ENCODE results near the gene HOXA3.

HOXA3 gene

DNA sequence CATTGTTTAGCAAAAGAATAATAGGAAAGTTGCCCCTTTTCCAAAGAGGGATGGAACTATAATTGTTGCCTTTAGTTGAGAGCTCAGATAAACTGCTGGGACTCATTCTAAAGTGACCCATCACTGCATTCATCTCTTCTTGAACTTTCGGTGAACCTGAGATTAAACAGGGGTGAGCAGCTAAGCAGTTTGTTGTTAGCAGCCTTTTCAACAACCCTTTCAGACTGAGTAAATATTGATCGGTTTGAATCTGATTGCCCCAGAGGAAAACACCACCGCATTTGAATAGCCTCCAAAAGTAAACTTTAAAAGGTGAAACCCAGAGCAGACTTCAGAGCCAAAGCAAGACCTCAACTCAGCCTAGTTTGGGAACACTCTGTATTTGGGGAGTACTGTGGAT, 61.3 kb downstream of the HOXA3 start:
- no peak overlapping the region for H3K4me3 ChIP-seq (ENCODE audit: low read depth, low read length)
- peaks cover 92% of the 10 kb centered on the region for H3K27me3 ChIP-seq (ENCODE audit: insufficient read depth, low read length)
- no peak overlapping the region for H3K27ac ChIP-seq (ENCODE audit: low read depth, low read length)
- H3K79me2 ChIP-seq (ENCODE audit: control insufficient read depth, insufficient read depth, low read length, unreplicated experiment) = no peaks in the 10 kb centered on the region
- no peak overlapping the region for H2AFZ ChIP-seq (ENCODE audit: low read length, unreplicated experiment)
- H3K4me1 ChIP-seq (ENCODE audit: control insufficient read depth, insufficient read depth, low read length, unreplicated experiment) = no peaks in the 10 kb centered on the region
- H3K36me3 ChIP-seq (ENCODE audit: insufficient read depth, low read length) = no peaks in the 10 kb centered on the region

DNA sequence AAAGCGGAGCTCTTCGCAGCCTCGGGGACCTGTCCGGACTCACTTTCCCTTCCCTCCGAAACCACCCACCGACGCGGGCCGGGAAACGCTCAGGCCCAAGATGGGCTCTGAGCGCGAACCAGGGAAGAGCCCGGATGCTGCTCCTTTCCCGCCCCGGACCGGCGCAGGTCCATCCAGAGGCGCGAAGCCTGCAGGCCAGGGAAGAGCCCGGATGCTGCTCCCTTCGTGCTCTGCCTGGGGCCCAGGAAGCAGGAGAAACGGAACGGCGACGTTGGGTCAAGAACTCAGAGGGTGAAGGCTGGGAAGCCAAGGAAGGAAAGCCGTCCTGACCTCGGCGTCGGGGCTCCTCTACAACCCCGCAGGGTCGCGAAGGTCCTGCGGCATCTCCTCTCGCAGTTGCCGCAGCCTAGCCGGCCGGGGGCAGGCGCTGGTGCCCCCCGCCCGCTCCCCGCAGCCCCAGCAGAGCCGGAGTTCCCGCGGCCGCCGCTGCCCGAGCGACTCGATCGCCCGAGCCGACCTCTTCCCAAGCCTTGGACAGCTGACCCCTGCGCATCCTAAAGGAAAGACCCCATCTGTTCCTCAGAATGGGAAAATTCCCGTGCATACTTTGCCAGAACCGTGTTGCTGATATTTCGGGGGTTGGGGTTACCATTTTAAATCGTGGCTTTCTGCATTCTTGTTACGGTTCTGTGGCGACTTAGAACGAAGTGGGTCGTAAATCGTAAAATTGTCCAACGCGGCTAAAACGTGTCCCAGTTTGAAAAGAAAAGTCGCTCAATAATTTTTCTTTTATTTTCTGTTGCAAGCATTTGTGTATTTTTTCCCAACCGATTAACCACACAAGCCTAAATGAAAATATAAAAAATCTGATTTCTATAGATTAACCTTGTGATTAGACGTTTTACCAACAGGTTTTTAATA, 64.1 kb downstream of the HOXA3 start:
- Histone ChIP-seq H3K27me3 (ENCODE audit: insufficient read depth, low read length) (peaks cover 65% of the 10 kb centered on the region), H2AFZ (ENCODE audit: low read length, unreplicated experiment) (no peak overlapping the region), H3K36me3 (ENCODE audit: insufficient read depth, low read length) (no peaks in the 10 kb centered on the region), H3K27ac (ENCODE audit: low read depth, low read length) (no peak overlapping the region), H3K4me1 (ENCODE audit: control insufficient read depth, insufficient read depth, low read length, unreplicated experiment) (no peaks in the 10 kb centered on the region), H3K4me3 (ENCODE audit: low read depth, low read length) (no peak overlapping the region), H3K79me2 (ENCODE audit: control insufficient read depth, insufficient read depth, low read length, unreplicated experiment) (no peaks in the 10 kb centered on the region)

DNA sequence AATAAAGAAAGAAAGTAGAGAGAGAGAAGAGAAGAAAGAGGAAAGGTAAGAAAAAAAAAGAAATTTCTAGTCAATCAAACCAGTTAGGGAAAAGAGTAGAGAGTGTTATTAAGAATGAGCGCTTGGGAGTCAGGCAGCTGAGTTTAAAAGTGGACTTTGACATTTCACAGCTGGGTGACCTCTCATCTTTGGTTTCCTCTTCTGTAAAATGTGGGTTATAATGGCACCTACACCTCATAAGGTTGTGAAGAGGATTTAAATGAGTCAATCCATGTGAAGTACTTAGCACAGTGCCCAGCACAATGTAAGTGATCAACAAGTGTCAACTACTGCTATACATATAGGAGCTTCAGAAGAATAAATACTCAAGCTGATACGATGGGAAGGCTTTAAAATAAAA, 68.7 kb downstream of the HOXA3 start:
- H3K27ac ChIP-seq (ENCODE audit: low read depth, low read length) = no peak overlapping the region
- H3K27me3 ChIP-seq (ENCODE audit: insufficient read depth, low read length) = peaks cover 18% of the 10 kb centered on the region
- no peaks in the 10 kb centered on the region for H3K36me3 ChIP-seq (ENCODE audit: insufficient read depth, low read length)
- H3K4me3 ChIP-seq (ENCODE audit: low read depth, low read length) = no peak overlapping the region
- H2AFZ ChIP-seq (ENCODE audit: low read length, unreplicated experiment) = no peak overlapping the region
- peaks cover 2% of the 10 kb centered on the region for H3K4me1 ChIP-seq (ENCODE audit: control insufficient read depth, insufficient read depth, low read length, unreplicated experiment)
- H3K79me2 ChIP-seq (ENCODE audit: control insufficient read depth, insufficient read depth, low read length, unreplicated experiment) = no peaks in the 10 kb centered on the region

DNA sequence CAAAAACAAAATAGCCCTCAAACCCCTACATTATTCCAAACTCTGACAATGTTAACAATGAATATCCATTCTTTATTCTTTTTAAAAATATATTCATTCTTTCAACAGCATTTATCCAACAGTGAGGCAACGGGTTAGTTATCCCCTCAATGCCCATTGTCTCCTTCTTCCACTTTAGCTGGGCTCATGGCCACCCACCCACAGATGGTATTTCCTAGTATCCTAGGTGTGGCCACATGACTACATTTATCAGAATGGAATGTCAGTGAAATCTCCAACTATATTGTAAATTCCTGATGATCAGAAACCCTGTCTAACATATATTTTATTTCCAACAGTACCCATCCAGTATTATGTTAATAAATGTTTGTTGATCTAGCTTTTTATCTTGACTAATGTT, 70.2 kb downstream of the HOXA3 start:
- H3K4me1 ChIP-seq (ENCODE audit: control insufficient read depth, insufficient read depth, low read length, unreplicated experiment) = peaks cover 2% of the 10 kb centered on the region
- no peak overlapping the region for H3K27ac ChIP-seq (ENCODE audit: low read depth, low read length)
- no peak overlapping the region for H2AFZ ChIP-seq (ENCODE audit: low read length, unreplicated experiment)
- H3K4me3 ChIP-seq (ENCODE audit: low read depth, low read length) = no peak overlapping the region
- H3K79me2 ChIP-seq (ENCODE audit: control insufficient read depth, insufficient read depth, low read length, unreplicated experiment) = no peaks in the 10 kb centered on the region
- no peaks in the 10 kb centered on the region for H3K36me3 ChIP-seq (ENCODE audit: insufficient read depth, low read length)
- peaks cover 4% of the 10 kb centered on the region; the same call in 1 of the 2 replicates for H3K27me3 ChIP-seq (ENCODE audit: insufficient read depth, low read length)

DNA sequence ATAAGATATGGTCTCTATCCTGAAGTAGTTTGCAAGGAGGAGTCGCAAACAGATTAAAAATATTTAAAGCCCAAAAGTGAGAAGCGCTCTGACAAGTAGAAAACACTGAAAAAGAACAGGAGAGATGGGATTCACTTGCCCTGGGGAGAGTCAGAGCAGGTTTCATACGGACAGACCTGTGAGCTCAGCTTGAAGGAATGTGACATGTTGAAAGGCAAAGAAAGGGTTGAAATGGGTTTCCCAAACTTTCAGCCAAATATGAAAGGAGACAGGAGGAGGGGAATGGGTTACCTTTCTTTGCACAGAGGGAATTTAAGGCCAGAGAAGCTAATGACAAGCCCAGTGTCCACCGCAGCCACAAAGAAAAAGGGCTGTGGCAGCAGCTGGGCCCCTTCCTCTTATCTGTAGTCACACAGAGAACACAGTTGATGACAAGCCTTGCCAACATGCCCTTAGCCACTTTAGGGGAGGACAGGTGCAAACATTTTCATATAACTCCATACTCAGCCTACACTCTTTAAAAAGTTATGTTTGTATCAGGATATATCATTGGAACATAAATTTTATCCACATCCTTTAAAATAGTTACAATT, 71.4 kb downstream of the HOXA3 start:
- Histone ChIP-seq H3K36me3 (ENCODE audit: insufficient read depth, low read length) (no peaks in the 10 kb centered on the region), H3K79me2 (ENCODE audit: control insufficient read depth, insufficient read depth, low read length, unreplicated experiment) (no peaks in the 10 kb centered on the region), H3K4me1 (ENCODE audit: control insufficient read depth, insufficient read depth, low read length, unreplicated experiment) (peaks cover 2% of the 10 kb centered on the region), H3K27ac (ENCODE audit: low read depth, low read length) (no peak overlapping the region), H3K27me3 (ENCODE audit: insufficient read depth, low read length) (no peaks in the 10 kb centered on the region; the same call in 1 of the 2 replicates), H2AFZ (ENCODE audit: low read length, unreplicated experiment) (no peak overlapping the region), H3K4me3 (ENCODE audit: low read depth, low read length) (no peak overlapping the region)

DNA sequence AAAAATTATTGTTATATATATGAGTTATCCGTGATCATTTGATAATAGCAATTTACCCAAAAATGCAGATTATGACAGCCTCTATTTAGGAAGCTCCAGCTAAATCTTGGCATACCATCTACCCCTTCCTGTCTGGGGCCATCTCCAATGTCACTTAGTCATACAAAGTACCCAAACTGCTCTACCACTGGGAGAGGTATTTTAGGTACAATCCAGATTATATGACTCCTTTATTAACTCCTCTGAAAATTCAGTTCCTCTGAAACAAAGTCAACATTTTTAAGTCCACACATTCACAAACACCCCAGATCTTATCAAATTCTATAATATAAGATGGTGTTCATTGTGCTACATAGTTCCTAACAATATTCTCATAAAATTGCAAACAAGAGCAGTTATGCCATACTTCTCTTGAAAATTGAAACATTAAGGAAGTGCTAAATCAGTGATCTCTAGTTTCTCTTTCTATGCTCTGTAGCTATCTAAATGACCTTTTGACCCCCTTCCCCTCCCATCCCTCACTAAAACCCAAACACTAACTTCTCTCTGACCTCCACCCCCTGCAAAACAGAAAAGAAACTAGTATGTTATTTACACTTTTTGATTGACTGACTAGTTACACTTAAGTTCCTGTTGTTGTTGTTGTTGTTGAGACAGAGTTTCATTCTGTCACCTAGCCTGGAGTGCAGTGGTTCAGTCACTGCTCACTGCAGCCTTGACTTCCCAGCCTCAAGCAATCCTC, 73.0 kb downstream of the HOXA3 start:
- no peak overlapping the region for H2AFZ ChIP-seq (ENCODE audit: low read length, unreplicated experiment)
- no peaks in the 10 kb centered on the region for H3K36me3 ChIP-seq (ENCODE audit: insufficient read depth, low read length)
- no peaks in the 10 kb centered on the region for H3K79me2 ChIP-seq (ENCODE audit: control insufficient read depth, insufficient read depth, low read length, unreplicated experiment)
- H3K27me3 ChIP-seq (ENCODE audit: insufficient read depth, low read length) = no peaks in the 10 kb centered on the region
- H3K27ac ChIP-seq (ENCODE audit: low read depth, low read length) = no peak overlapping the region
- H3K4me3 ChIP-seq (ENCODE audit: low read depth, low read length) = no peak overlapping the region
- H3K4me1 ChIP-seq (ENCODE audit: control insufficient read depth, insufficient read depth, low read length, unreplicated experiment) = peaks cover 2% of the 10 kb centered on the region

DNA sequence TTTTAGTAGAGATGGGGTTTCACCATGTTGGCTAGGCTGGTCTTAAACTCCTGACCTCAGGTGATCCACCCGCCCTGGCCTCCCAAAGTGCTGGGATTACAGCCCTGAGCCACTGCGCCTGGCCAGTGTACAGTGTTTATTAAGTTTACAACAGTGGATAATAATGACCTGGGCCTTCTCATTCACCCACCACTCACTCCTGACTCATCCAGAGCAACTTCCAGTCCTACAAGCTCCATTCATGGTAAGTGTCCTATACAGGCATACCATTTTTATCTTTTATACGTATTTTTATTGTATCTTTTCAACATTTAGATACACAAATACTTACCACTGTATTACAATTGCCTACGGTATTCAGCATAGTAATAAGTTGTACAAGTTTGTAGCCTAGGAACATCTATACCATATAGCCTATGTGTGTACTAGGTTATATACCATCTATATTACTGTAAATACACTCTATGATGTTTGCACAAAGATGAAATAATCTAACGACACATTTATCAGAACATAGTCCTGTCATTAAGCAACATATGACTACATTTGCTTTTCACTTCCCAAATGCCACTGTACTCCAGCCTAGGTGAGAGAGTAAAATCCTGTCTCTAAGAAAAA, 73.7 kb downstream of the HOXA3 start:
- Histone ChIP-seq H3K4me1 (ENCODE audit: control insufficient read depth, insufficient read depth, low read length, unreplicated experiment) (peaks cover 2% of the 10 kb centered on the region), H3K79me2 (ENCODE audit: control insufficient read depth, insufficient read depth, low read length, unreplicated experiment) (no peaks in the 10 kb centered on the region), H3K27me3 (ENCODE audit: insufficient read depth, low read length) (no peaks in the 10 kb centered on the region), H2AFZ (ENCODE audit: low read length, unreplicated experiment) (no peak overlapping the region), H3K36me3 (ENCODE audit: insufficient read depth, low read length) (no peaks in the 10 kb centered on the region), H3K4me3 (ENCODE audit: low read depth, low read length) (no peak overlapping the region), H3K27ac (ENCODE audit: low read depth, low read length) (no peak overlapping the region)

DNA sequence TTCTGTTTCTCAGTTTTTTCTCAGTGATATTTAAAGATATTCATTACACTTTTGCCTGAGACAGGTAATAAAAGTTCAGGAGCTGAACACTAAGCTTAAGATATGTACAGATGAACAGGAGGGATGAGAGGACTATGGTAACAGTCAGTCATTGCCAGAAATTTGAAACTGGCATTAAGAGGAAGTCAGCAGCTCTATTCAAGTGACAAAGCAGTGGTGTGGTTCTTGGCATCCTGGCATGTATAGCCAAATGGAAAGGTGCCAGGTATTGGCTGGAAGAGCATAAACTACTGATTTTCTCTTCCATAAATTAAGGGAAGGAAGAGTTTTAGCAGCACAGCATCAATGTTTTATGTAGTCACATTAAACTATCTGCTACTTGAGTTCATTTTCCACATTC, 79.3 kb downstream of the HOXA3 start:
- no peak overlapping the region for H3K27ac ChIP-seq (ENCODE audit: low read depth, low read length)
- H3K36me3 ChIP-seq (ENCODE audit: insufficient read depth, low read length) = no peaks in the 10 kb centered on the region
- no peaks in the 10 kb centered on the region; the same call in 1 of the 2 replicates for H3K27me3 ChIP-seq (ENCODE audit: insufficient read depth, low read length)
- H3K79me2 ChIP-seq (ENCODE audit: control insufficient read depth, insufficient read depth, low read length, unreplicated experiment) = no peaks in the 10 kb centered on the region
- H2AFZ ChIP-seq (ENCODE audit: low read length, unreplicated experiment) = no peak overlapping the region
- no peaks in the 10 kb centered on the region for H3K4me1 ChIP-seq (ENCODE audit: control insufficient read depth, insufficient read depth, low read length, unreplicated experiment)
- no peak overlapping the region for H3K4me3 ChIP-seq (ENCODE audit: low read depth, low read length)

DNA sequence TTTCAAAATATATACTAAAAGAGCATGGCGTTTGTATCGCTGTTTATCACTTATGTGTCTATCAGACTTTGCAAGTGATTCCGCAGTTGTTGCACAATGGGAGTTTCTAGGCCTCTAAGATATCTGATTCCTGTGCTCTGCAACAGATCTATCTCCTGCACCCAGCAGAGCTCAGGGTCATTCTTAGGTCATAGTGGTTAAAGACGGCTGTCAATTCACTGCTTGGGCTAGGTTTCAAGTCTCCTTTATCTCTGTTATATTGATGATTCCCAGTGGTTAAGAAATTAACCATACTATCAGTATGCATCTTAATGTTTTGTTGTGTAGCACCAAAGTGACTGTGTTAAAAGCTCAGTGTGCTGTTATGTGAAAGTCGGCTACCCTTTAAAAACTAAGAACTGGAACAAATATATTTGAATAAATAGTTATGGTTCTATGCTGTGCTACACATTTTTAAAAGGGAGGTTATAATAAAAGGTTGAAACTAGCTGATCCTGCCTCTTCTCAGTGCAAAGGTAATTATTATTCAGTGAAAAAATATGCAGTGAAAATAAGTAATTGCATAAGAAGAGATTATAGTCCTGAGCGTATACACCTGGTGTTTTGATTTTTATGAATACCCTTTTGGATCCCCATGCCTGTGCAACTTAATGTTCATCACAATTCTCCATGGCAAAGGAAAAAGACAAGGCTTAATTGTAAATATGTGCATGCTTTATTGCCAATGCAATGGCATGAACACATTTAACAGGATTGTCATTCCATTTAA, 80.6 kb downstream of the HOXA3 start:
- no peaks in the 10 kb centered on the region for H3K79me2 ChIP-seq (ENCODE audit: control insufficient read depth, insufficient read depth, low read length, unreplicated experiment)
- no peak overlapping the region for H3K27ac ChIP-seq (ENCODE audit: low read depth, low read length)
- H3K36me3 ChIP-seq (ENCODE audit: insufficient read depth, low read length) = no peaks in the 10 kb centered on the region
- no peaks in the 10 kb centered on the region for H3K4me1 ChIP-seq (ENCODE audit: control insufficient read depth, insufficient read depth, low read length, unreplicated experiment)
- no peak overlapping the region for H3K4me3 ChIP-seq (ENCODE audit: low read depth, low read length)
- H2AFZ ChIP-seq (ENCODE audit: low read length, unreplicated experiment) = no peak overlapping the region
- peaks cover 5% of the 10 kb centered on the region; the same call in 1 of the 2 replicates for H3K27me3 ChIP-seq (ENCODE audit: insufficient read depth, low read length)

DNA sequence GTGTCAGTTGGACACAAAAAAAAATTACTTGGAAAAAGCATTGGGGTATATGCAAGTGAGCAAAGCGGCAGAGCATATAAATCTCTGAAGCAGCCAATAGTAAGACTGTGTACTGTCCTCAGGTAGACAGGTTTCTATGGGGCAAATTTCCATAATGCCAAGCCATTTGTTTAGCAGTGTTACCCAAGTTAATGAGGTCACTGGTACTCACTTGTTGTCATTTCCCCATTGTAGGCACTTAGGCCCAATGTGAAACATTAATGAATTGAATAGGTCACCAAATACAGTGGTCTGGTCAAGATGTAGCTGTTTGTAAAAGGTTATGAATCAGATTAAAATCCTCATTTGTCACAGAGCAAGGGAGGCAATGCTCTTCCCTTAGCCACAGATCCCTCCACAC, 84.1 kb downstream of the HOXA3 start:
- no peaks in the 10 kb centered on the region for H3K79me2 ChIP-seq (ENCODE audit: control insufficient read depth, insufficient read depth, low read length, unreplicated experiment)
- H3K36me3 ChIP-seq (ENCODE audit: insufficient read depth, low read length) = no peaks in the 10 kb centered on the region
- peaks cover 7% of the 10 kb centered on the region for H3K4me1 ChIP-seq (ENCODE audit: control insufficient read depth, insufficient read depth, low read length, unreplicated experiment)
- H3K4me3 ChIP-seq (ENCODE audit: low read depth, low read length) = no peak overlapping the region
- H2AFZ ChIP-seq (ENCODE audit: low read length, unreplicated experiment) = no peak overlapping the region
- H3K27ac ChIP-seq (ENCODE audit: low read depth, low read length) = no peak overlapping the region
- peaks cover 5% of the 10 kb centered on the region; the same call in 1 of the 2 replicates for H3K27me3 ChIP-seq (ENCODE audit: insufficient read depth, low read length)

Measured in ACC112 (cell line).